ENCODE data around the gene SLC66A1.
"Not testable (repeated sequence)": the region's sequence is repeated elsewhere in the genome, so short reads cannot be mapped to it uniquely, and the experiment has no call there.

The SLC66A1 gene, protein sequence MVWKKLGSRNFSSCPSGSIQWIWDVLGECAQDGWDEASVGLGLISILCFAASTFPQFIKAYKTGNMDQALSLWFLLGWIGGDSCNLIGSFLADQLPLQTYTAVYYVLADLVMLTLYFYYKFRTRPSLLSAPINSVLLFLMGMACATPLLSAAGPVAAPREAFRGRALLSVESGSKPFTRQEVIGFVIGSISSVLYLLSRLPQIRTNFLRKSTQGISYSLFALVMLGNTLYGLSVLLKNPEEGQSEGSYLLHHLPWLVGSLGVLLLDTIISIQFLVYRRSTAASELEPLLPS

DNA sequence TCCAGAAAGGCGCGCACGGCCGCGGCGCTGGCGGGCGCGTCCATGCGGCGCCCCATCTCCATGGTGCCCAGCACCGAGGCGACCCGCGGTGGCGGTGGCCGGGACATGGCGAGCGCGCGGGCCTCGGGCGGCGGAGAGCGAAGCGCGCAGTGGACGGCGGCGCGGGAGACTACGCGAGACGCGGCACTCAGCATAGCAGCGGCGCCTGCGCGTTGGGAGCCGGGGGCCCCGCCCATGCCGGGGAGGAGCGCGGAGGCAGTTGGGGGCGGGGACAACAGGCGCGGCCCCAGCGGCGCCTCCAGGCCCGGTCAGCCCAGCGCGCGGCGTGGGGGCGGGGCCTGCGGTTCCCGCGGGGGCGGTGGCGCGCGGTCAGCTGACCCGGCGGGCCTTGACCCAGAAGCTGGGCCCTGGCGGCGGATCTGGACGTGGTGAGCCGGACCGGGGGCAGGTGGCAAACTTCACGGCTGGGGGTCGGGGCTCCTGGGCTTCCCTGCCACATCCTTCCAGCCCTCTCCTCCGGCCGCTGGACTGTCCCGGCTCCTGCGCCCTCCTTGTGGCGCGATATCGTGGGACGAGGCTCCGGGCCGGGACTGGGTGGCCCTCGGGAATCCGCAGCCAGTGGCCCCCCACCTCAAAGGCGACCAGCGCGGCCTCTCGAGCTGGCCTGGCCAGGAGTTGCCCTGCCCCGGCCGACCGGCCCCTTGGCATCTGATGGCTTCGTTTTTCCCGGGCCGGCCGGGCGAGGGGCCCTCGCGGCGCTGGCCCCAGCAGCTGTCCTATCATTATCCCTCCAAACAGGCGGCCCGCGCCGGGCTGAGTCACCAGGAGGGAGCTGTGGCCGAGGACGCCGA, at the start of gene SLC66A1, which contains the start of gene AKR7A2:
Gene SLC66A1, plus strand, starts transcription at position 396 of the 851 bp plus-strand sequence. CDS start 5,352 bp downstream, outside the sequence.
Gene AKR7A2, minus strand, starts transcription at position 214 of the 851 bp plus-strand sequence. Its CDS starts 20 bp downstream, at position 194.
- TF ChIP-seq, protein P1, sequence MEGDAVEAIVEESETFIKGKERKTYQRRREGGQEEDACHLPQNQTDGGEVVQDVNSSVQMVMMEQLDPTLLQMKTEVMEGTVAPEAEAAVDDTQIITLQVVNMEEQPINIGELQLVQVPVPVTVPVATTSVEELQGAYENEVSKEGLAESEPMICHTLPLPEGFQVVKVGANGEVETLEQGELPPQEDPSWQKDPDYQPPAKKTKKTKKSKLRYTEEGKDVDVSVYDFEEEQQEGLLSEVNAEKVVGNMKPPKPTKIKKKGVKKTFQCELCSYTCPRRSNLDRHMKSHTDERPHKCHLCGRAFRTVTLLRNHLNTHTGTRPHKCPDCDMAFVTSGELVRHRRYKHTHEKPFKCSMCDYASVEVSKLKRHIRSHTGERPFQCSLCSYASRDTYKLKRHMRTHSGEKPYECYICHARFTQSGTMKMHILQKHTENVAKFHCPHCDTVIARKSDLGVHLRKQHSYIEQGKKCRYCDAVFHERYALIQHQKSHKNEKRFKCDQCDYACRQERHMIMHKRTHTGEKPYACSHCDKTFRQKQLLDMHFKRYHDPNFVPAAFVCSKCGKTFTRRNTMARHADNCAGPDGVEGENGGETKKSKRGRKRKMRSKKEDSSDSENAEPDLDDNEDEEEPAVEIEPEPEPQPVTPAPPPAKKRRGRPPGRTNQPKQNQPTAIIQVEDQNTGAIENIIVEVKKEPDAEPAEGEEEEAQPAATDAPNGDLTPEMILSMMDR (conservative IDR thresholded peaks at IDR 0.05; ENCODE audit: low read depth, low read length), result no peak
- H3K4me3 ChIP-seq (ENCODE audit: low read depth, low read length), result peak within 1 kb of the TSS; percentile 79
- DNase-seq (ENCODE audit: low read depth), result peak; percentile 92

DNA sequence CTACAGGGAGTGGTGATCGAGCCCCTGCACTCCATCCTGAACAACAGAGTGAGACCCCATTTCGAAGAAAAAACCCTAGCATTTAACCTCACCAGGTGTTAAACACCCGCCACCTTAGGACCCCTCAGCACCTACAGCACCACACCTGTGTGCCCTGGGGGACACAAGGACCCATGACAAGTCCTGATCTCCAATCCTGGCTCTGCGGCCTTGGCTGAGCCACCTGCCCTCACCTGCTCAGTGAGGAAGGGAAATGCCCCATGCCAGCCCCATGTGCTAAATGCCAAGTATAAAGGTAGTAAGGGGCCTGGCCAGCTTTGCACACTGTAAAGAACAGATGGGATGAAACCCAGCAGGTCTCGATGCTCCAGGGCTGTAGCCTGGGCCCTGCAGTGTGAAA, 49.4 kb upstream of the SLC66A1 start:
- no peak for DNase-seq (ENCODE audit: low read depth)
- TF ChIP-seq, protein P1 (conservative IDR thresholded peaks at IDR 0.05; ENCODE audit: low read depth, low read length), result no peak
- no peak overlapping the region for H3K4me3 ChIP-seq (ENCODE audit: low read depth, low read length)

DNA sequence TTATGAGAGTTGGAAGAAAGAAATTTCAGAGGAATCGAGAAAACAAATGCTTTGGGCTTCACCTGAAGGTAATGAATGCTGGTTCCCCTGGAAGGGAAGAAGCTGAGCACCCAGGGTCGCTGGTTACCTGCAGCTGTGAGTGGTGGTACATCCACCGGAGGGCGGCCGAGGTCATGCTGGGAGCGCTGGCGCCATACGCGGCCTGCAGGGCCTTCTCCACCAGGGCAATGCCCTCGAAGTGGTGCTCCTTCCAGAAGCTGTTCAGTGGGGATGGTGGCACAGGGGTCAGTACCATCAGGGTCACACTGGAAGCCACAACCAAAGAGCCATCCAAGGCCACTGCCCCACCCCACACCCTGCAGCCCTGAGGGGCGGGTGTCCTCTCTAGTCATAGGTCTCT, 43.7 kb upstream of the SLC66A1 start:
- TF ChIP-seq, protein P1 (conservative IDR thresholded peaks at IDR 0.05; ENCODE audit: low read depth, low read length), result no peak
- H3K4me3 ChIP-seq (ENCODE audit: low read depth, low read length), result no peak overlapping the region
- no peak for DNase-seq (ENCODE audit: low read depth)

DNA sequence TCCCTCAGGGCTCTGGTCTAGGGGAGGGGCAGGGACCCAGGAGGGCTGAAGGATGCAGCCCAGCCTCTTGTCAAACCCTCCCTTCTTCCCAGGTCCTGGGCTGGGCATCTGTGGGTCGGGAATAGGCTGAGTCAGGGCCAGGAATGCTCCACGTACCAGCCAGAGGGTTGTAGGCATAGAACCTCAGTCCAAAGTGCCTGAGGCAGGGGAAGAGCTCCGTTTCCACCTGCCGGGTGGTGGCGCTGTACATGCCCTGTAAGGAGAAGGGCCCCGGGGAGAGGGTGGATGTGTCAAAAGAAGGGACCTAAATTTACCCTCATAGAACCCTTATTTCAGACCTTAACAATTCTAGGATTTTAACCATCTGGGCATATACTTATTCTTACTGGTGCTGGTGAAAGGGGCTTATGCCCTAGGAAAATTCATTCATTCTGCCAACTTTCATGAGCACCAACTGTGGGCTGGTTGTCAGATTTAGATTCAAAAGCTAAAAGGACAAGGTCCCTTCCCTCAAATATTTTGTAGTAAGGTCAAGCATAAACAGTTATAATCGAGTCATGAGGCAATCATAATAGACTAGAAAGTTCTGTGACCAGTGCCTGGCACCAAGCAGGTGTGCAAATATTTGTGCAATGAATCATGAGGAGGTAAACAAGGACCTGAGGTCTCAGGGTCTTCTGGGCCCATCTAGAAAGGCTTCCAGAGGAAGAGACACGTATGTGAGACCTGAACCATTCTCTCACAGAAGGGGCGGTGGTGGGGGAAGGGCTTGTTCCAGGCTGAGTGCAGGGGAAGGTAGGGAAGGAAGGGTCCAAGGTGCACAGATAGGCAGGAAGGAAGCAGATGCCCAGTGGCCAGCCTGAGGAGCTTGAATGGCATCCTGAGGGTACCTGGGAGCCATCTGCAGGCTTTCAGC, 42.4 kb upstream of the SLC66A1 start:
- not testable (repeated sequence) for DNase-seq (ENCODE audit: low read depth)

DNA sequence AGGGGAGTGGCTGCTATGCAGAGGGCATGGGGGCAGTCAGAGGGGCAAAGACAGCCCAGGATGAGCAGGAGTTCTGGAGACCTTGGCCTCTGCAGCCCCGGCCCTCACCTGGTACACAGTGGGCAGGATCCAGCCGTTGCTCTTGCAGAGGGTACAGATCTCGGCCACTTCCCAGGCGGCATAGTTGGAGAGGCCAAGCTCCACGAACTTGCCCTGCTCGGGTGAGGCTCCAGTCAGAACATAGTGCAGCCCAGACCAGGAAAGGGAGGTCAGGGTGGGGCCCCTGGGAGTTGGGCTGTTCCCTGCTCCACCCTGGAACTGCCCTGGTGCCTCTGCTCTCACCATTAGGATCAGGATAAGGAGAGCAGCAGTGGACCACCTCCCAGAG, 41.8 kb upstream of the SLC66A1 start:
- DNase-seq (ENCODE audit: low read depth); H3K4me3 ChIP-seq (ENCODE audit: low read depth, low read length): not testable (repeated sequence)

More for the DNA sequence above, 42.4 kb upstream of the SLC66A1 start:
- H3K4me3 ChIP-seq (ENCODE audit: low read depth, low read length), result not testable (repeated sequence)

DNA sequence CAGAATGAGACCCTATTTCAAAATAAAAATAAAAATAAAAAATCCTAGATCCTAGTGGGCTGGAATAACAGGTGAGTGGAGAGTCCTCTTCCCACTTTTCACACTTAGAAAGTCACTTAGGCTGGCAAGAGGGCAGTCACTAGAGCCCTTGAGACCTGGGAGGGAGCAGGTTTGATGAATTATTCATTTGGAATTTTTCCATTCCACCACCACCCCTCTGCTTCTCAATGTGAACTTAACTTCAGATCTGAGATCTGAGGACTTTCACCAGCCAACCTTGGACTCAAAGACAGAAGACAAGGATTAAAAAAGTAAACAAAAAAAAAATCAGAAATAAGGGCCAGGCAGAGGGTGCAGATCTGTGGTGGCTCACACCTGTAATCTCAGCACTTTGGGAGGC, 40.1 kb upstream of the SLC66A1 start:
- TF ChIP-seq, protein P1 (conservative IDR thresholded peaks at IDR 0.05; ENCODE audit: low read depth, low read length), result no peak
- no peak for DNase-seq (ENCODE audit: low read depth)
- no peak overlapping the region for H3K4me3 ChIP-seq (ENCODE audit: low read depth, low read length)

DNA sequence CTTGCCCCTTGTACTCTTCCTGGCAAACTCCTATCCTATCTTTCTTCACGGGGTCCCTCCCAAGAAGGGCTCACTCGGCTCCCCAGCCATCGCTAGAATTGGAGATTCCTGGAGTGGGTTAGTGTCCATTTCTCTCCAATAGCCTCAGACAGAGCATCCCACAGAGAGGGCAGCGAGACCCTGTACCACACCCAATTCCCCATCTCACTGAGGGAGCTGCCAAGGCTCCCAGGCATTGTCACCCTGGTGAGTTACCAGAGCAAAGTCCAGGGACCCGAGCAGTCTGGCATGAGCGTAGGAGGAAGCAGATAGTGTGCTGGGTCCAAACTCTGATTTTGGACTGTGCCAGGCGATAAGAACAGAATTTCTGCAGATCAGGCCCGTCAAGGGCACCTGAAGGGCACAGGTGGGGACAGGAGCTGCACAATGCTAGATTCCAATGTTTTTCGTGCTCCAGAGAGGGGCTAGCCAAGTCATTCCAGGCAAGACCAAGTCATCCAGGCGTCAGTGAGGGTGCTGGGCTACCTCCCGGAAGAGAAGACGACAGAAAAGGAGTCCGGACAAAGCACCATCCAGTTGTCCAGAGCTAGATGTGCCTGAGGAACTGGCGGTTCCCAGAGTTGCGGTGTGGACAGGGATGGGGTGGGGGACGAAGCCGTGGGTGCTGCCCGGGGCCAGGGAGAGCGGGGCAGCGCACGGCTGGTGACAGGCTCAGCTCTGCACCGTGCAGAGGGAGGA, 38.9 kb upstream of the SLC66A1 start:
- TF ChIP-seq, protein P1 (conservative IDR thresholded peaks at IDR 0.05; ENCODE audit: low read depth, low read length), result no peak
- no peak for DNase-seq (ENCODE audit: low read depth)
- H3K4me3 ChIP-seq (ENCODE audit: low read depth, low read length), result no peak overlapping the region

DNA sequence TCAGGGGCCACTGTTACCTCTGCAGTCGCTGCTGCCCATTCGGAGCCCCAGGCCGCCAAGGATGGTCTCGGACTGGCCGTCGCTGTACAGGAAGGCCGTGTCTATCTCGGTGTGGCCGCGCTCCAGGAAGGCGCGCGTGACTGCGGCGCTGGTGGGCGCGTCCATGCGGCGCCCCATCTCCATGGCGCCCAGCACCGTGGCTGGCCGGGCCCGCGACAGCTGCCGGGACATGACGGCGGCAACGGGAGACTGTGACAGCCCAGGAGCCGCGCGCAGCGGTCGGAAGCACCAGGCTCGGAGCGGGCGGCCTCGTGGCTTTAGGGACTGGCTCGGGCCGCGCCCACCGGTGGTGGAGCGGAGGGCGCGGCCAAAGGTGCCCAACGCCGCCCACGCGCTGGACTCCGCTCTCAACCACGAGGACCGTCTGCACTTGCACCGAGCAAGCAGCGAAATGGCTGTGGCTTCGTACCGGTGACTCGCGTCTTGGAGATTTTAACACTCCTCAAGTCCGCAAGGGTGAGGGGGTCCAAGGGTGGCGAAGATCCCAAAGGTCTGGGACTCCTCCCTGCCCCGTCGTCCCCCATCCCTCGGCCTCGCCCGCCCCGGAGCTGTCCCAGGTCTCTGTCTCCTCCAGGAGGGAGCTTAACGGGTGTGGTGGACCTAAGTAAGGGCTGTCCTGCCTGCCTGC, 38.1 kb upstream of the SLC66A1 start:
- peak overlapping the region; percentile 27 for H3K4me3 ChIP-seq (ENCODE audit: low read depth, low read length)
- not testable (repeated sequence) for DNase-seq (ENCODE audit: low read depth)

All from choroid plexus epithelial cell (primary cell).